HG03280 (cell line): ENCODE data around the gene SRD5A1.

ENCODE experiments used
- ATAC-seq: cut with Tn5 transposase; IDR thresholded peaks from one replicate; pipeline ENCODE4 v1.9.1; 2021; ENCODE audit warnings: mild to moderate bottlenecking, moderate library complexity; ENCODE audit not compliant: unreplicated experiment

SRD5A1 gene, protein sequence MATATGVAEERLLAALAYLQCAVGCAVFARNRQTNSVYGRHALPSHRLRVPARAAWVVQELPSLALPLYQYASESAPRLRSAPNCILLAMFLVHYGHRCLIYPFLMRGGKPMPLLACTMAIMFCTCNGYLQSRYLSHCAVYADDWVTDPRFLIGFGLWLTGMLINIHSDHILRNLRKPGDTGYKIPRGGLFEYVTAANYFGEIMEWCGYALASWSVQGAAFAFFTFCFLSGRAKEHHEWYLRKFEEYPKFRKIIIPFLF

DNA sequence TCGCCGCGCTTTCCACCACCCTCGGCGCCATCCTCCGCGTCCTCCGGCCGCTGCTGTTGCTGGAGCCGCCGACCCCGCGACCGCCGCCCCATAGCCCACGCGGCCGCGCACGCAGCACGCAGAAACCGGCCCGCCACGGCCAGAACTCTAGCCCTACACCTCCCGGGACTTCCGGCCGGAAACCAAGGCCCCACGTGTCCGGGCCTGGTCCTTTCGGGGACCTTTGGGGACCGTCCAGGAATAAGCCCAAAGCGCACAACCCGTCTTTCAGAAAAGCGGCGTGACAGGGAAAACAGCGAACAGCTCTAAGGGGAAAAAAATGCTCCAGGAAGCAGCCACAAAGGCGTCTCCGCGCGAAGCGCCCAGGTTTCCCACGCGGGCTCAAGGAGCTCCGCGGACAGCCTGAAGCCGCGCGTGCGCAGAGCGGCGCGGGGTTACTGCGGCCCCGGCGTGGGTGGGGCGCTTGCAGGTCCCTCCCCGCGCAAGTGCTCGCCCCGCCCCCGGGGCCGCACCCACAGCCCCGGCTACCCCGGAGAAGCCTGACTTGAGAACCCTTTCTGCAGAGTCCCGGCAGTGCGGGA is at the start of gene SRD5A1, which contains the start of gene NSUN2:
Gene SRD5A1 (plus strand): TSS at position 553 of the 581 bp plus-strand sequence. CDS start 137 bp downstream, outside the sequence.
Gene NSUN2 (minus strand): TSS at position 157 of the 581 bp plus-strand sequence. CDS start 65 bp downstream, at position 92.
- peak; percentile 87 for ATAC-seq

DNA sequence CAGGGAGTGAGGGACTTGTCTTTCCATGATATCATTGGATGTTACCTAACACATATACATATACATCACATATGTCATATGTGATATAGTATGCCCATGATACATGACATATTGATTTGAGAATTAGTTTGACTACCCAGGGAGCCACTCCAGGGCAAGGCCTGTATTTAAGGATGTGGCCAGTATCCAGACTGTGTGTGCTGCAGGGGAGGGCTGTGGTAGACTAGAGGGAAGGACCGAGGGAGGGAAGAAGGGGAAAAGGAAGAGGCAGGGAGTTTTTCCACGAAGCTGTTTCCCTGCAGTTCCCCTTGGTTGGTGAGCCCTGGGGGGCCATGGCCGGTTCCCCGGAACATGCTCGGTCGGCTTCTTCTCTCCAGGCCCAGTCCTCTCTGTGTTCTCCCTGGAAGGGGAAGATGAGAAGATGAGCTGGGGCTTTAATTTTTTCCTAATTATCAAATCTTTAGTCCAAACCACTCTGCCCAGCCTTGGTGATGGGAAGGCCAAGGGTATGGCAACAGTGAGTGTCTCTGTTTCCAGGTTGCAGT is 49.1 kb upstream of the SRD5A1 start:
- no peak for ATAC-seq

DNA sequence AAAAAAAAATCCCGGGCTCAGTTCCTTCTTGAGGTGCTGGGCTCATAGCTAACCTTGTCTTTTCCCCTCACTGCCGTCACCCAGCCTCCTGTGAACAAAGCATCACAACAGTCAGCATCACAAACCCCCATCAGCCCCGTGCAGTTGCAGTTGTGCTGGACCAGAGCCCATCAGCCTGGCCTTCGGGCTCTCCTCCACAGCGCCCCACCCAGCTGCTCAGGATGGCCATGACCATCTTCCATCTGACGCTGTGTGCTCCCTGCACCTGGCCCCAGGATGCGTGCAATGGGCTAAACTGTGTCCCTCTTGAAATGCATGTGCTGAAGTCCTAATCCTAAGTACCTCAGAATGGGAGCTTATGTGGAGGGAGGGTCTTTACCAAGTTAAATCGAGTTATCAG is 48.5 kb upstream of the SRD5A1 start:
- ATAC-seq = no peak

DNA sequence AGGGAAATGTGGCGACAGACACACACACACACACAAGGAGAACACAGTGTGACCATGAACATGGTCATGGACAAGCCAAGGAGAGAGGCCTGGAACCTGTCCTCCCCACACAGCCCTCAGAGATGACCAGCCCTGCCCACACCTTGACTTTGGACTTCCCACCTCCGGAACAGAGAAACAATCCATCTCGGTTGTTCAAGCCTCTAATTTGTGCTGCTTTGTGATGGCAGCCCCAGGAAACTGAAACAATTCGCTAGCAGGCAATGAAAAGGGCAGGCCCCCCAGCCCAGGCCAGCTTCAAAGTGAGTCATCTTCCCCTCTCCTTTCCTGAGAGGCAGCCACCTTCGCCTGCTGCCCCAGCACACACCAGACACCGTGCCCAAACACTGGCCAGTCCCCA is 48.1 kb upstream of the SRD5A1 start:
- ATAC-seq = no peak

DNA sequence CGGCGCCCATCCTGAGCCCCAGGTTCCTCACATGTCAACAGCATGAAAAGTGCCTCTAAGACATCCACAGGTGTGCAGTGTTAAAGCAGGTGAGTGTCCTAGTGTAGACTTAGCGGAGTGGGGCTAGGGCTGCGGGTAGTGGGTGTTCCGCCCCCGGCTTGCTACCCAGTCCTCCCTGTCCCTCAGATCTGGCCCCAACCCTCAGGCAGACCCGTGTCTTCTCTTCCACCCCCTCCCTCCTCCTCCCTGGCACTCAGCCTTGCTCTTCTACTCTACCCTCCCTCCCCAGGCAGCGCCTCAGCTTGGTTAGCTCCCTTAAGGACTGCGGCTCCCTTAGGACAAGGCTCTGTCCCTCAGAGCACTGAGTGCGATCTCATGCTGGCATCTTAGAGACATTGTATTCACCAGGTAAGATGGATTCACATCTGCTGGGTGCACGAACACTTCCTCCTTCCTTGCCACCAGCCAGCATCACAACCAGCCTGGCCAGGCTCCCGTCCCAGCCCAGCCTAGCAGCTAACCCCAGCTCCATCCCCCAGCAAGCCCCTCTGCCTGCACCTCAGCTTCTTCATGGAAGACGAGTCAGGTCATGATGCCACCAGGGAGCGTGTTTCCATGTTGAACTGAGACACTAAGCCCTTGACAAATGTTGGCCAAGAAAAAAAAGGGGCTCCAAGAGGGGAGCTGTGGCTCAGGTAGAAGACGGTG is 47.1 kb upstream of the SRD5A1 start:
- no peak for ATAC-seq

DNA sequence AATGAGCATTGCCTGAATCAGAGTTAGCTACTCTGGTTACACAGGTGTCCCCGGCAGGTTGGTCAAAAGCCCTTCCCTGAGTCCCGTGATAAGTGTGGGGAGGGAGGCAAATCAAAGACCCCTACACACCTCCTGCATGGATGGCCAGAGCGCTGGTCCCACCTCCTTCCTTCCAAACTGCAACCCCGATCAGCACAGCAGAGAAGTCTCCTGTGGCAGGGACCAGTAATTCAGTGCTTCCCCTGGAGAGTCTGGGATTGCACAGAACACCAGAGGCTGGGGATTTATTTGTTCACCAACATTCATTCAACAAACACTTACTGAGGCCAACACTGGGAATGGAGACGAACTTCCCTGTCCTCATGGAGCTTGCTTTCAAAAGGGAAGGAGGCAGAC is 46.6 kb upstream of the SRD5A1 start:
- ATAC-seq = no peak

DNA sequence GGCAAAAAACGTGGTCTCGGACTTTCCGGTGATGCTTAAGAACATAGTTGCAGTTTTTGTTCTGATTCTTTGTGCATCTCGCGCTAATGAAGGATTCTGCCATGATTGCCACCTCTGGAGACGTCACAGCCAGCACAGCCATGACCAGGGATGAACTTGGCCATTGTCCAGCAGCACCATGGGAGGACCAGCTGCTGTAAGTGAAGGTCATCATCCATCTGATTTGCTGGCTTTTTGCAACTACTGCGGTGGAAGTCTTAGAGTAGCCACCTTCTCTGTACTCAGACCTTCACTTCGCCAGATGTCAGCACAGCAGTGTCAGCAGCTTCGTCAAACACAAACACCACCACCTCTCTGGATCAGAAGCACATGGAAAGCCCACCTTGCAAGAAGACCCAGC is 46.1 kb upstream of the SRD5A1 start:
- ATAC-seq = no peak

DNA sequence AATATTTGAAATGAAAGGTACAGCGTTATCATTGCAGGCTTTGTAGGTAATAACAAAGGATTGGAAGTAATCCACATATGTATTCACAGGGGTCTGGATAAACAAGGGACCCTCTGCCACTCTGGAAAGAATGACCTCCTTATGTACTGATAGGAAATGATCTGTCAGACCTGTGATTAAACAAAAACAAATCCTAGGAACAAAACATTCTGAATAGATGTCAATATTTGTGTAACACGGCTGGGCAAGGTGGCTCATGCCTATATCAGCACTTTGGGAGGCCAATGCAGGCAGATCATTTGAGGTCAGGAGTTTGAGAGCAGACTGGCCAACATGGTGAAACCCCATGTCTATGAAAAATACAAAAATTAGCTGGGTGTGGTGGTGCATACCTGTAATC is 42.7 kb upstream of the SRD5A1 start:
- ATAC-seq = no peak

DNA sequence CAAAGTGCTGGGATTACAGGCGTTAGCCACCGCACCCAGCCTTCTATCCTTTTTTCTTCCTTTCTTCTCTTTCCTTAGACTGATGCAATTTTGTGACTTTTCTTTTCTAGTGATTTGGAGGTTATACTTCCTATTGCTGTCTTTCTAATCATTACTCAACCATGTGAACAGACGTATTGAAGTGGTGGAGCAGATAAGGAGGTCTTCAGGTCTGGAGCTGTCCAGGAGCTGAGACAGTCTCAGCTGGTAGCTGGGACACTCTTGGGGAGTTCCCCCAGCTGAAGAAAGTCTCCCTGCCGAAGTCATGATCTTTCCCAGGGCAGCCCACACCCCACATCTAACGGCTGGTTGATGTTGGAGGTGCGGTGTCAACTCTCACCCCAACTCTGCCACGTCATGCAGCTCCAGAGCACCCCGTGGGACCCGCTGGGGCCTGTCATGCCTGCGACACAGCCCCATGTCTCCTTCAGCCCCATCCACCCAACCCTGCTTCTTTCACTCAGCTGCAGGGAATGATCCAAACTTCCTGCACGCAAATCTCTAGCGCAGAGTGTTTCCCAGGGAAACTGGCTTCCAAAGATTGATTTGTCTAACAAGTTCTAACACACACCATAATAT is 41.5 kb upstream of the SRD5A1 start:
- no peak for ATAC-seq

DNA sequence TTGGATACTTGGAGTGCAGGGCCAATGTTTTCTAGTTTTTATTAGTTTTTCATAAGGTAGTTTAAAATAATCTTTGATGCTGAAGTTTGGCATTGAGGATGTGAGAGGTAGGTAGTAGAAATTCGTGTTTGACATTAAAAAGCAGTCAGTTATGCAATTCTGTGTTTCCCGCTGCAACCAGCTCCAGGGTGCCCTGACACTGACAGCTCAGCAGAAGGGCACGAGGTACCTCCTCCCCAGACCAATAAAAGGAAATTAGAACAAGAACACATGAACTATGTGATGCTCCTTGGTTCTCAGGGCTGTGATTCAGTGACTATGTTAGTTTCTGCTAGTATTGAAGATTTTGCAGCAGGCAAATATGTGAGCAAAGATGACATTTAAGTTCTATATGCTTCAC is 40.6 kb upstream of the SRD5A1 start:
- ATAC-seq = no peak

DNA sequence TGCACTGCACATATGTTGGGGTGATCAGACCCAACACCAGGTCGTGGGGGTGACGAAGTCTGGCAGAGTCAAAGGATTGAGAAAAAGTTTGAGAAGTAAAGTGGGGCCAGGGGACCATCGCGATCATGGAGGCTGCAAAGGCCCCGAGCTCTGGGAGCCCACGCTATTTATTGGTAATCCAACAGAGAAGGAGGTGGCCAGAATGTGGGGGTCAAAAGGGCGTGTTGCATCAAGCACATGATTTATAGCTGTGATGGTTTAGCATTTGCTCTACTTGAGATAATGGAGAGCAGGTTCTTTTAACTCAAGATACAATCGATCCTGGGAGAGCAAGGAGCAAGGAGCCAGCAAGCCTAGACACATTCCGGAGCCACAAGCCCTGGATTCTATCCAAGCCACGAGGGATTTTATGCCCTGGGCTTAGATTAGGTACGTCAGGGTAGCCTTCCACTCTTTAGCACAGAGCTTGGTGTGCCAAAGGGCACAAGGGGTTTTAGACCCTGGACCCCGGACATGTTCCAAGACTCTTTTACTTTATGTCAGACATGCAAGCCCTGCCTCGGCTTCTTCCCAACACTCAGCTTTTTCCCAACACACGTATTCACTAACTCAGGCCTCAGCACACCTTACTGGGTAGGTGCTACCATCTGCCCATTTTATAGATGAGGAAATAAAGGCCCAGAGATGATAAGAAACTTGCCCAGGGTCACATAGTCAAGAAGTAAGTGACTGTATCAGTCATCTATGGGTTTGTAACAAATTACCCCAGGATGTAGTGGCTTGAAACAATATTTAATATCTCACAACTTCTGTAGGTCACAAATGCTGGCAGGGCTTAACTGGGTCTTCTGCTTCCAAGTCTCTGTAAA is 39.9 kb upstream of the SRD5A1 start:
- no peak for ATAC-seq

DNA sequence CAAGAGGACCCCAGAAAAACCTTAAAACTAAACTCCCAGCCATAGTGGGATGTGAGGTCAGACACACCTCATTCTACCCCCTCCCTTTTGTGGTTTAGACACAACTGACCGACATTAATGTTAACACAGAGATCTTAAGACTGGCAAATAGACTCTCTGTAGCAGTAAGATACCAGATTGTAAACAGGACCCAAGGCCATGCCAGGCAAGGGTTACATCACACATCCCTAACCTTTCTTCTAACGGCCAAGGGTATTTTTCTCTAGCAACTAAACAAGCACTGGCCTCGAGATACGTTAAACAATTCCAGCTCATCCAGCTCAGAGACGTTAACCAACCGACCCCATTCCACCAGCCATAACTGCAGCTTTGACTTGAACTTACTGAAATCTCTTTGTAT is 39.2 kb upstream of the SRD5A1 start:
- ATAC-seq = no peak

DNA sequence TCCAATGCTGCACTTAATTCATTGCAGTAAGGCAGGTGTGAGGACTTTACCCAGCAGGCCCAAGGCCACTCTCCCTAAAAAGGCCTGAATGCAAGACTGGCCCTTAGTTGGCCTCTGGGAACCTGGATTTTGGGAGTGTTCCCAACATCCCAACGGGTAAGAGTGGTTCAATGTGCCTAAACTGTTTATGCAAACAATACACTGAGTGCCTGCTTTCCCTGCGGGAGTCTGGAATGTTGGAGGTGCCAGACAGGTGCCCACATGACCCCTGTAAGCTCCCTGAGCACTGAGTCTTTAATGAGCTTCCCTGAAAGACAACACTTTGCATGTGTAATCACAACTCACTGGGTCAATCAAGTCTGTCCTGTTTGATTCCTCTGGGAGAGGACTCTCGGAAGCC is 37.8 kb upstream of the SRD5A1 start:
- ATAC-seq = no peak

DNA sequence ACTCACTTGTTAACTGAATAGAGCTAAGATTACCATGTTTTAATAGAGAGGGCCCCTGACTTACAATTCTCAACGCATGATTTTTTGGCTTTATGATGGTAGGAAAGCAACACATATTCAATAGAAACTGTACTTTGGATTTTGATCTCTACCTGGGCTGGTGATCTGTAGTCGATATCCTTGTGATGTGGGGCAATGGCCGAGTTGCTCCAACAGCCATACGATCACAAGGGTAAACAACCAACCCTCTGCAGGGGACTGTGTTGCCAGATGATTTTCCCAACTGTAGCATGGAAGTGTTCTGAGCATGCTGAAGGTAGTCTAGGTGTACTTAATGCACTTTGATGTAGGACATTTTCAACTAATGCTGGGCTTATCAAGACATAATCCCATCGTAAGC is 36.9 kb upstream of the SRD5A1 start:
- no peak for ATAC-seq

DNA sequence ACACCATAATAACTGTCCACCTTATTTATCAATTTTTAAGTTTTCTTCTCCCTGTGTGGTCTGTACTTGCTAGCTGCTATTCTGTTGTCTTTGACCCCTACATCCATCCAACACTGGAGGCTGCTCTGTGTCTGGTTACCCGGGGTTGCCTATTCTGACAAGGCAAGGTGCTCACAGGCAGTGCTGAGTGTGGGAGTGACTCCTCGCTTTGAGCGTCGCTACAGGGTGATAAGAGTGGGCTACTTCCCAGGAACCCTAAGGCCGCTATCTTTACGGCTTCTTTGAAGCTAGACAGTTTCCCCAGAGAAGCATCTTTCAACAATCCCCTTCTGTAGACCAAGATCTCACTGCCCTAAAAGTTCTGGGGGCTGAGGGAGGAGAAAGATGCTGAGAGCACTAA is 35.7 kb upstream of the SRD5A1 start:
- no peak for ATAC-seq

DNA sequence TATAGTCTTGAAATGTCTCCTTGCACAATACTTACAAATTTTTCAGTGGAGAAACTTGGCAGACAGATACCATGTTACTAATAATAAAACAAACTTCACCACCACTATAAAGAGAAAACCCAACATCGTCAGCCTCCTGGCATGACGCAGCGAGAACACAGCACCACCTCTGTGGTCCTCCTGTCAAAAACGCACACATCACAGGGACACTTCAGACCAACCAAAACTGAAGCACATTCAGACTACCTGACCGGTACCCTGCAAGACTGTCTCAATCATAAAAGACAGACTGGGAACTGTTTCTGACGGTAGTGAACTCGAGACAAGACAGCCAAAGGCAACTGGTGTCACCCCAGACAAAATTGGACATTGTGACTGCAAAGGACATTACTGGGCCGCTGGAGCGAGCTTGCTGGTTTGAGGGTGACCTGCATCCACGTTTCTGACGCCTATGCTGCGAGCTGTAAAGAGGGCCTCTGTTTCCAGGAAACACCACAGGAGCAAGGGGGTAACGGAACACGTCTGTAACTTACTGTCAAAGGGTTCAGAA is 34.8 kb upstream of the SRD5A1 start:
- ATAC-seq = no peak

DNA sequence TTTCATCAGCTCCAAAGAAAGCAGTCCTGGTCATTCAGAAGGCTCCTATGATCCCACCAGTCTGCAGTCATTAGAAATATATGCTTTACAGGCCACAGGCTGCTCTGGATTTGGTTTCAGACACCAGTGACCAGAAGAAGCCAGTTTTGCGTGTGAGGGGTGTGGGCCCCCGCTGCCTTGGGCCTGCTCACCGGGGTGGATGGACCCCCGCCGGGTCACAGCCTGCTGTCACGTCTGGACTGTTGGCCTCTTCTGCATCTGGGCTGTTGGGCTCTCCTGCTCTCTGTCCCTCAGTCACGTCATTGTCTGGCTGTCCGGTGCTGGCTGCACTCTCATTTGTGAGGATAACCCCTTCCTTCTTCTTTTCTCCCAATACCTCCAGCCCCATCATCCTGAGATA is 33.5 kb upstream of the SRD5A1 start:
- ATAC-seq = no peak

DNA sequence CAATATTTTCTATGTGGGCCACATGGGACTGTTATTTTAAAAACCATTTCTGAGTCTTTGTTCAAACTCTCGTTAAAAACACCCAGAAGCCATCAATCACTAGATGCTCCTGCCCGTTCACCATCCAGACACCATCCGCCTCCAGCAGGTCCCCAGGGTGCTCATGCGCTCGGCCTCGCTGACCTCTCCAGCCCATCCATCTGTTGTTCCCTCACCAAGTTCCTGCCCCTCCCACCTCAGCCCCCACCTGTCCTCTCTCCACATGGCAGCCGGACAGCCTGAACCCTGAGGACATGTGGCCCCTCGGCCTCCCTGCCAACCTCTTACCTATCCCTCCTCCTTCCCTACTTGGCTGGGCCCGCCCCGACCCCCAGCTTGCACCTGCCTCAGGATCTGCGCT is 32.0 kb upstream of the SRD5A1 start:
- no peak for ATAC-seq

DNA sequence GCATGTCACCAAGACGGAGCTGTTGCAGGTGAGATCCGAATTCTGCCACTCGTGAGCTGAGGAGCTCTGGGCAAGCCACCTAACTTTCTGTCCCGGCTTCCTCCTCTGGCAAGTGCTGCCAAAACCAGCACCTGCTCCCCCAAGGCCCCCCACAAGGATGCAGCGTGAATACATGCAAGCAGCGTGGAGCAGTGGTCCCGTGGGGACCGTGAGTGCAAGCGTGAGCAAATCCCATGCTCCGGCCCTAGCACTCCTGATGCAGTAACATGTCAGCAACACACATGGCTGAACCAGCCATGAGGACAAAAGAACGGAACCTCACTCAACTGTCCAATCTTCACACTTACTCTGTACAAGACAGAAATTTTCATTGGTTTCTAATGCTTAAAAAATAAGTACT is 31.4 kb upstream of the SRD5A1 start:
- ATAC-seq = no peak

DNA sequence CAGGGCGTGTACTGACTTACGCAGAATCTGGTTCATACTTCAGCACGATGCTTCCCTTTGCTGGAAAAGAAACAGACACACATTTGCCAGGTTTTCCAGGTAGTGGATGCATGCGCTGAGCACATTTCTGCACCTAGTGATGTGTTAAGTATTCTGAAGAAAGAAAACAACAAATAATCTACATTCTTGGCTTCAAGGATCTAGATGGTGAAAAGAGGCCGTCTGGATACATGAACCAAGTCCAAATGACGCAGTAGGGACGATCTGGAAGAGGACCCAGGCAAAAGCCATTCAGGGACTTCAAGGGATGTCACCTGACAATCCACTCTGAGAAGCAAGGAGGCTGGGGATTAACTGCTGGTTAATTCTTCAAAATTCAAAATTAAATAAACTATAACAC is 30.8 kb upstream of the SRD5A1 start:
- ATAC-seq = no peak
